HG03097 (cell line): Measurements from ENCODE around the gene SCFD1.
"Not testable (repeated sequence)": the region's sequence is repeated elsewhere in the genome, so short reads cannot be mapped to it uniquely, and the experiment has no call there.

Experiments used
- ATAC-seq: cut with Tn5 transposase; IDR thresholded peaks from one replicate; pipeline ENCODE4 v1.9.1; 2021; ENCODE audit not compliant: unreplicated experiment, low FRiP score

SCFD1 gene, protein sequence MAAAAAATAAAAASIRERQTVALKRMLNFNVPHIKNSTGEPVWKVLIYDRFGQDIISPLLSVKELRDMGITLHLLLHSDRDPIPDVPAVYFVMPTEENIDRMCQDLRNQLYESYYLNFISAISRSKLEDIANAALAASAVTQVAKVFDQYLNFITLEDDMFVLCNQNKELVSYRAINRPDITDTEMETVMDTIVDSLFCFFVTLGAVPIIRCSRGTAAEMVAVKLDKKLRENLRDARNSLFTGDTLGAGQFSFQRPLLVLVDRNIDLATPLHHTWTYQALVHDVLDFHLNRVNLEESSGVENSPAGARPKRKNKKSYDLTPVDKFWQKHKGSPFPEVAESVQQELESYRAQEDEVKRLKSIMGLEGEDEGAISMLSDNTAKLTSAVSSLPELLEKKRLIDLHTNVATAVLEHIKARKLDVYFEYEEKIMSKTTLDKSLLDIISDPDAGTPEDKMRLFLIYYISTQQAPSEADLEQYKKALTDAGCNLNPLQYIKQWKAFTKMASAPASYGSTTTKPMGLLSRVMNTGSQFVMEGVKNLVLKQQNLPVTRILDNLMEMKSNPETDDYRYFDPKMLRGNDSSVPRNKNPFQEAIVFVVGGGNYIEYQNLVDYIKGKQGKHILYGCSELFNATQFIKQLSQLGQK

DNA sequence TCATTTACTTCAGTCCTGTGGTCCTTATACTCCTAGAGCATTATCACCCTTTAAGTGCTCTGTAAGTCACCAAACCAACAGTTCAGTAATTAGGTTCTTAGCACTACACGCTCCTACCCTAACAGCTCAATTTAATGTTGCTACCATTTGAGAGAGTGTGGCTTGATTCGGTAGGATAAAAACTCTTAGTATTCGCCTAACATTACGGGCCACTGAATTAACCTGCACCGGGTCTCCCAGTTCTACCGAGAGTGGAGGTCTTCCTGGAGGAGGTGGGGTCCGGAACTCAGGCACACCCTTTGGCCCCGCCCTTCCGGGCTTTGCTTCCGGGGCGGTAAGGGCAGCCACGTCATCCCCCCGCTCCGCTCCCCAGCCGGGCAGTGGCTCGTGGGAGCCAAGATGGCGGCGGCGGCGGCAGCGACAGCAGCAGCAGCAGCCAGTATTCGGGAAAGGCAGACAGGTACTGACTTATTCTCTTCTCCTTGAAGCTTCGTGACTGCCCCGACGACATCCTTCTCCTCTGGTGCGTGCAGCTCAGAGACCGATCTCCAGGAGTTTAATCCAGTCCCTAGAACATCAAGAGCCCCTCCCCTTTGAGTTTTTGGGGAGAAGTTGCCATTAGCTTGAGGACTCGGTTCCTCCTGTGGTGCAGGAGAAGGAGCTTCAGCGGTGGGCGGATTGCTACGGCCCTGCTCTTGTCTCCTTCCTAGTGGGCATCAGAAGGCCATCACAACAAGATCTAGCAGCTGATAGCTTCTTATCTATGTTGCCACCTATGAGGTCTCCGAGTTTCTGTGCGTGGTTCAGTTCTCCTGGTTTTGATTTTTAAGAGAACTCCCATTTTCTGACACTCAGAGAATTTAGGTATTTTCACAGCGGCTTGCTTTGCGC lies at the start of gene SCFD1:
SCFD1 (plus strand) TSS at position 380 of the 891 bp plus-strand sequence; CDS start at position 400, 20 bp downstream.
- ATAC-seq, result peak; percentile 94

DNA sequence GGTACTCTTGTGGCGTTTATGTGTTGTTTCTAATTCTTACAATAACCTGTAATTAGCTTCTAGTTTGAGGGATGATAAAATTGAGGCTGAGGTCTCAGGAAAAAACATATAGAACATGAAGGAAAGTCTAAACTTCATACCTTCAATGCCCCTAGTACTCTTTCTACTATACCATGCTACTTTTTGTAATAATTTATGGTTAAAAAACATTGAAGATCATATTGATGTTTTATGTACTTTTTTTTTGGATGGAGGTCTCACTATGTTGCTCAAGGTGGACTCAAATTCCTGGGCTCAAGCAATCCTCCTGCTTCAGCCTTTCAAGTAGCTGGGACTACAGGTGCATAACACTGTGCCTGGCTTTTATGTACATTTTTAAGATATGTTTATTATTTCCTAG lies 49.3 kb upstream of the SCFD1 start:
- ATAC-seq, result no peak

DNA sequence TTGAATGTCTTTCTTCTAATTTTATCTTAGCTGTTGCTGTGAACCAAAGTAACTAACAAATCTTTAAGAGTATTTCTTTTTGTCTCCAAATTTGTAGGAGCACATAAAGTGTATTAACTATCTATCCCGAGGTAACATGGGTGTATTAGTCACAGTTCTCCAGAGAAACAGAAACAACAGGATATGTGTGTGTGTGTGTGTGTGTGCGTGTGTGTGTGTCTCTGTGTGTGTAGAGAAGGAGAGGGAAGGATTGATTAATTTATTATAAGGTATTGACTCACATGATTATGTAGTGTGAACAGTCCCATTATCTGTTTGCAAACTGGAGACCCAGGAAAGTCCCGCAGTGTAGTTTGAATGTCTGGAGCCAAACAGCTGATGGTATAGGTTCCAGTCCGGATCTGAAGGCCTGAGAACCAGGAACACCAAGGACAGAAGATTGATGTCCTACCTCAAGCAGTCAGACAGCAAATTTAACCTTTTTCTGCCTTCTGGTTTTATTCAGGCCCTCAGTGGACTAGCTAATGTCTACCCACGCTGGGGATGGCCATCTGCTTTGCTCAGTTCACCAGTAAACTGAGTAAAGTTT lies 48.8 kb upstream of the SCFD1 start:
- no peak for ATAC-seq

DNA sequence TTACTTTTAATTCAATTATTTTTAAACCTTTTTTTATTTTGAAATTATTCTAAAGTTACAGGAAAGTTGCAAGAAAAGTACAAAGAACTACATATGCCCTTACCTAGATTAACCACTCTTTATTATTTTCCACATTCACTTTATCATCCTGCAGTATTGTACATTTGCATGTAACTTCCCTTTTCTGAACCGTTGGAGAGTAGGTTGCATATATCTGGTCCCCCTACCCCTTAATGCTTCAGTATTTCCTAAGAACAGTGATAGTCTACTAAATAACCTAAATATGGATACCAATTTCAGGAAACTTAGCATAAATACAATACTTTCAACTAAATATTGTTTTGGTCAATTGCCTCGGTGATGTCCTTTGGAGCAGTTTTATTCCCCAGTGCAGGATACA lies 48.2 kb upstream of the SCFD1 start:
- no peak for ATAC-seq

DNA sequence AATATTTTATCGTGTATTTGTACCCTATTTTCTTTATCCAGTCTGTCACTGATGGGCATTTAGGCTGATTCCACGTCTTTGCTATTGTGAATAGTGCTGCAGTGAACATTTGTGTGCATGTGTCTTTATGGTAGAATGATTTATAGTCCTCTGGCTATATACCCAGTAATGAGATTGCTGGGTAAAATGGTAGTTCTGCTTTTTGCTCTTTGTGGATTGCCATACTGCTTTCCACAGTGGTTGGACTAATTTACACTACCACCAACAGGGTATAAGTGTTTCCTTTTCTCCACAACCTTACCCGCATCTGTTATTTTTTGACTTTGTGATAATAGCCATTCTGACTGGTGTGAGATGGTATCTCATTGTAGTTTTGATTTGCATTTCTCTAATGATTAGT lies 47.3 kb upstream of the SCFD1 start:
- not testable (repeated sequence) for ATAC-seq

DNA sequence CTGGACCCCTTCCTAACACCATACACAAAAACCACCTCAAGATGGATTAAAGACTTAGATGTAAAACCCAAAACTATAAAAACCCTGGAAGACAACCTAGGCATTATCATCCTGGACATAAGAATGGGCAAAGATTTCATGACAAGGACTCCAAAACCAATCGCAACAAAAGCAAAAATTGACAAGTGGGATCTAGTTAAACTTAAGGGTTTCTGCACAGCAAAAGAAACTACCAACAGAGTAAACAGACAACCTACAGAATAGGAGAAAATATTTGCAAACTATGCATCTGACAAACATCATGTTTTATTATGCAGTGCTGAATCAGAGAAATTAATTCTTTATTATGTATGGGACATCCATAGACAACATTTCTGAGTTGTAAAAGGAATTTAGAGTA lies 45.8 kb upstream of the SCFD1 start:
- ATAC-seq, result not testable (repeated sequence)

DNA sequence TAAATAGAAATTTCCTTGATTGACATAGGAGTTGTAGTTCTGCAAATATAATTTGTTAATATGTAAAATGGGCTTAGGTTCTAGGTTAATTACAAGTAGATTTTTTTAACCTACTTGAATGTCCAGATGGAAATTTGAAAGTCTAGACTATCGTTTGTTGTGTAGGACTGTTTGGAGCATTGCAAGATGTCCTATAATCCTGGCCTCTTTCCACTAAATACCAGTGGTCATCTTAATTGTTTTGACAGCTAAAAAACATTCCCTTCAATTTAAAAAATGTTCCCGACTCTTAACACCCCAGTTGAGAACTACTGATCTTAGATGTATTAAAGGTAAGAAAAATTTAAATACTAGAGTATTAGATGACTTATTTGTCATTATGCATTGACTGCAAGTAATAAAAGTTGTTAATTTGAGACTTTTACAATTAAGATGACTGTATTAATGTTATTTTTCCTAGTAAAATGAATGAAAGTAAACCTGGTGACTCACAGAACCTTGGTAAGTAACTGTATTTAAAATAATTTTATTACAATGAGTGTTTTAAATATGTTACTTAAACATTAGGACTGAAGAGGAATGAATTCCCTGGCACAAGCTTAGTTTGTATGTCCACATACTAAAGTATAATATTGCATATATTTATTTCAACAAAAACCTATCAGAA lies 41.4 kb upstream of the SCFD1 start:
- no peak for ATAC-seq

DNA sequence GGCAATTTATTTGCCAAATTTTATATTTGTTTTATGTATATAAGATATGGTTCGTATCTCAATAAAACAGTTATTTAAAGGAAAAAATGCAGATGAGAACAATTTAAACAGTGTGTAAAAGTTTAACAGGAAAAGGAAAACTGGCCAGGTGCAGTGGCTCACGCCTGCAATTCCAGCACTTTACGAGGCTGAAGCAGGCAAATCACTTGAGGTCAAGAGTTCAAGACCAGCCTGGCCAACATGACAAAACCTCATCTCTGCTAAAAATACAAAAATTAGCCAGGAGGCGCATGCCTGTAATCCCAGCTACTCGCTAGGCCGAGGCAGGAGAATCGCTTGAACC lies 40.9 kb upstream of the SCFD1 start:
- ATAC-seq, result no peak

DNA sequence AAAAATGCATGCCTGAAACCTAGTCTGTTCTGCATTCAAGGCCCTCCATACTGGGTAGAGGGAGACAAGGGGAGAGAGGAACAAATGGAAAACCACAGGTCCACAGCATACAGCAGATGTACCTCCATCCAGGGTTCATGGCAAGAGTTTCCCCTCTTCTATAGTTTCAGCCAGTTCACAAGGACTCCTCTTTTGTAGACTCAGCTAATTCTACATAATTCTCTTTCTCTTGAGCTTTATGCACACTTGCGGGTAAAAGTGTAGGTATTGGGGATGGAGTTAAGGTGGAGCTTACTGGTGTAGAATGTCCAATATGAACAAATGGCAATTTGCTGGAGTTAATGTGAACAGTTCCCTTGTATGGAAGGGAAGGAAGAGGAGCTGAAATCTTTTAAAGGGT lies 39.7 kb upstream of the SCFD1 start:
- ATAC-seq, result no peak

DNA sequence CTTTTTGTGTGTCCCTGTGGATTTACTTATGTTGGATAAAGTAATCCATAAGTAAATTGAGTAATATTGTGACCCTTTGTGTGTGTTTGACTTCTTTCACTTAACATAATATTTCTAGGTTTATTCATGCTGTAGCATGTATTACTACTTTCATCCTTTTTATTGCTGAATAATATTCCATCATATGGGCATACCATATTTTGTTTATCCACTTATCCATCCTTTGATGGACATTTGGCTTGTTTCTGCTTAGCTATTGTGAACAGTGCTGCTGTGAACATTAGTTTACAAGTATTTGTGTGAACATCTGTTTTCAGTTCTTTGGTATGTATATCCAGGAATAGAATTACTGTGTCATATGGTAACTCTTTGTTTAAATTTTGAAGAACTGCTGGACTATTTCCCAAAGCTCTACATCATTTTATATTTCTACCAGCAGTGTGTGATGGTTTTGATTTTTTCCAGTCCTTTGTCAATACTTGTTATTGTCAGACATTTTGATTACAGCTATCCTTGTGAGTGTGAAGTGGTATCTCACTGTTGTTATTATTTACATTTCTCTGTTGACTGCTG lies 38.0 kb upstream of the SCFD1 start:
- no peak for ATAC-seq

DNA sequence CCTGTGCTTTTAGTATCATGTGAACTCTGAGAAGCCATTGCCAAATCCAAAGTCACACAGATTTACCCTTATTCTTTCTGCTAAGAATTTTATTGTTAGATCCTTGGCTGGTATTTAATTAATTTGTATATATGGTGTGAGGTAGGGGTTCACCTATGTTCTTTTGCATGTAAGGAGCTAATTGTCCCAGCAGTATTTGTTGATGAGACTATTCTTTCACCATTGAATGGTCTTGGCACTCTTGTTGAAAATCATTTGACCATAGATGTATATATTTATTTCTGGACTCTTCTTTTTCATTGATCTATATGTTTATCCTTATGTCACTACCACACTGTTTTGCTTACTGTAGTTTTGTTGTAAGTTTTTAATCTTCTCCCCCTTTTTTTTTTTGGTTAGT lies 36.9 kb upstream of the SCFD1 start:
- ATAC-seq, result no peak

DNA sequence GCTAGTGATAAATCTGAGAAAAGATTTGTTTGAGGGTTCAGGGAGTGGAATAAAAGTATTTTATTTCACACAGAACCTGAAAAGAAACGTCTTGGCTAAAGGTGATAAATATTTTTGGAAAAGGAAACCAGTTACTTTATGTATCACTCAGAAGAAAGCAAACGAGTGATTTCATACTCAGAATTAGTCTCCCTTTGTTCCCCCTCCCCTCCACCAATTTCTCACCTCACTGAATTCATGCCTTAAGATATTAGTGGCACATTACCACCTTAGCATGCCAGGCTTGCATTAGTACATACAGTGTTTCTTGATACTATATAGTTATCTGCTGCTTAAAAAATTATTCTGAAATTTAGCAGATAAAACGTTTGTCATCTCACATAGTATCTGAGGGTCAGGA lies 35.0 kb upstream of the SCFD1 start:
- ATAC-seq, result no peak

DNA sequence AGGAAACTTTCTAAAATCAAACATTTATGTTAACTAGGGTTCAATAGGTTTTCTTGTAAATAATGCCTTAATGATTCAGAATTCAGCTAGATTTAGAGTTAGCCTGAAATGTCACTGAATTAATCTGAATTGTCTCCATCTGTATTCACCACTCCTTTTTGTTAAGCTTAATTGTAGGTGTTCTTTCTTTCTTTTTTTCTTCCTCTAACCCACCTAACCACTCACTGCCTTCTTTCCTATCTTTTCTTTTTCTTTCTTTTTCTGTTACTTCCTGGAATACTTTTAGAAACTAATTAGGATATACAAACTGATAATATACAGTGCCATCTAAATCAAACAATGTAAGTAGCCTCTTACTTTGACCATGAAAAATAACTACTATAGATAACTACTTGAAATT lies 33.2 kb upstream of the SCFD1 start:
- ATAC-seq, result no peak

DNA sequence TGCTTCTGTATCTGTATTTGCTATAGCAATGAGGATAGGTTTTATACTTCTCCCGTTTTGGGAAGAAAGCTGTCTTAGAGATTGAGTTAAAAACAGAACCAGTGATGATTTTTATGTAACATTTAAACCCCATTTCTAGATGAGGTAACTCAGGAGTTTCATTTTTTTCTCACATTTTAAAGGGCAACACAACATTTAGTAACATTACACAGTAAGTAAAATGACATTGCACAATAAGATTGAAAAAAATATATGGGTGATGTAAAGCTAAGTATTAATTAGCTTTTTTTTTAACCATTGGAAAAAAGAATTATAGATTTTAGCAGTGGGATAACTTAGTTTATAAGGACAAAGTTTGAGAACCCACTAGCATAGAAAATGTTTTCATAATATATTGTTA lies 25.2 kb upstream of the SCFD1 start:
- ATAC-seq, result no peak

DNA sequence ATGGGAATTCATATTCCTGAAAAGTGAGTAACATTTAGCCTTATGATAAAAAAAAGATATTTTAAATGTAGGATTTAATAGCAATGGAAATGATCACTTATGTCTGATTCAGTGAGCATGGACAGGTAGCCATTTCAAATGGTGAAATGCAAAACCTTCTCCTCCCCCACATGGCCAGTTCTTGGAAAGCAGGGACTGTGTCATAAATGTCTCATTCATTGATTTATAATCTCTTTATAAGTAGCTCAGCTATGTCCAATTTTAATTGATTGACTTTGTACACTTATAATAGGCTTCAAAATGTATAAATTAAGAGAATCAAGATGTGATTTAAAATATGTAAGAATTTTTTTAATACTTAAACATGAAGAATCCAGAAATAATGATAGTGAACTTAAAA lies 24.6 kb upstream of the SCFD1 start:
- ATAC-seq, result no peak

DNA sequence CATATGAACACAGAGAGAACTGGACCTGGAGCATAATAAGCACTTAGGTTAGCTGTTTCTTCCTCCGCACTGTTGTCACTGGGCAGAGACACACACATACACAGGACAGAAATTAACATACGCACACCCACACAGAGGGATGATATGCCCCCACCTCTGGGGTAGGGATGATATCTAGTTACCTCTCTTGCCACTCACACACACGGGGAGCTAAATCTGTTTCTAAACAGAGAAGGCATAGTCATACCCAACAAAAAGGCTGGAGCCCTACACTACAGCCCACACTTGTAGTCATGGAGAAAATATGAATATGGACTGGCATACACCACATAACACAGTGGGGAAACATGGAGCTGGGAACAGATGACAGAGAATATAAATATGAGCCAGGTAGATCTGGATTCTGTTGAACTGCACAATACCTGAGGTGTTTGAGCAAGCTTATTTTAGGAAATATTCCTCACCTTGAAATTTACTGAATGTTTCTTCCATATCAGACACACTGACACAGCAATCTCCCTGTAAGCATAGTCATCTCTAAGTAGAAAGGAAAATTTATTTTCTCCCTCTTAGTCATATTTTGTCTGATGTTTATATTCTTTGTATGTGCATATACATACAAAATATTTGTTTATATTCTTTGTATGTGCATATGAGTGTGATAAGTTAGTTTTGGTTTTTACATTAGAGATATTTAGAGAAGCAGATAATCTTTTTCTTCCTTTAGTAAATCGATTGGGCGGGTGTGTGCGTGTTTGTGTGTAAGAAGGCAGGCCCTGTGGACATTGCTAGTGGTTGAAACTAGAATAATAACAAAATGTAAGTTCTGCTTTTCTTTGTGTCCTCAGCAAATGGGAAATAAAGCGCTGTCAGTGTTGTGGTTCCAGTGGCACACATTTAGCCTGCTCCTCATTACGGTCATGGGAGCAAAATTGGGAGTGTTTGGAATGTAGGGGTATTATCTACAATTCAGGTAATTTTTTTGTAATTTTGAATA lies 20.9 kb upstream of the SCFD1 start:
- ATAC-seq, result no peak

DNA sequence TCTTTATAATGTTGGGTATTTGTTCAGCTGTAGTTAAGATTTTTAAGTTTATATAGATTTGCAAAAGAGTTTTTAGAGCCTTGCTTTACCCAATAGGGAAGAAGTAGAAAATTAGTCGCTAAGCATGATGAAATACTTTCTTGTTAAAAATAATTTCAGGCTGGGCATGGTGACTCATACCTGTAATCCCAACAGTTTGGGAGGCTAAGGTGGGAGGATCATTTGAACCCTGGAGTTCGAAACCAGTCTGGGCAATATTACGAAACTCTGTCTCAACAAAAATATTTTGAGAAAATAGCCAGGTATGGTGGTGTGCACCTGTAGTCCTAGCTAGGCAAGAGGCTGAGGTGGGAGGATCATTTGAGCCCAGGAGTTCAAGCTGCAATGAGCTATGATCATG lies 18.7 kb upstream of the SCFD1 start:
- no peak for ATAC-seq

DNA sequence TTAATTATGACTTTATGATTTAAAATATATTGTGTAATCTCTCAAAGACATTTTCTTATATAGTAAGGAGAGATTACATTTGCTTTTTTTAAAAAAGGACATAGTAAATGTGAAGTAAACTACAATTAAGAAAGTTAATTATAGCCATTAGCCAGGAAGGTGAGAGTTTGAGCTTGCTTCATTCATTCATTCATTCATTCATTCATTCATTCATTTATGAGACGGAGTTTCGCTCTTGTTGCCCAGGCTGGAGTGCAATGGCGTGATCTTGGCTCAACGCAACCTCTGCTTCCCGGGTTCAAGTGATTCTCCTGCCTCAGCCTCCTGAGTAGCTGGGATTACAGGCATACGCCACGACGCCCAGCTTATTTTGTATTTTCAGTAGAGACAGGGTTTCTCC lies 17.4 kb upstream of the SCFD1 start:
- not testable (repeated sequence) for ATAC-seq
